GM12892 (cell line): ENCODE results near the gene ZNRF1.

ENCODE experiments used
- POLR2A ChIP-seq: IDR thresholded peaks from 2 replicates; pipeline ENCODE4 v1.6.1; 2011; ENCODE audit warnings: low read depth, low read length, control low read depth
- POLR2AphosphoS5 ChIP-seq: IDR thresholded peaks from 2 replicates; pipeline ENCODE4 v1.6.1; 2011; ENCODE audit warnings: low read depth, low read length, control low read depth
- TAF1 ChIP-seq: IDR thresholded peaks from 2 replicates; pipeline ENCODE4 v1.6.1; 2011; ENCODE audit warnings: low read depth, mild to moderate bottlenecking, control low read depth, low read length, borderline replicate concordance

DNA sequence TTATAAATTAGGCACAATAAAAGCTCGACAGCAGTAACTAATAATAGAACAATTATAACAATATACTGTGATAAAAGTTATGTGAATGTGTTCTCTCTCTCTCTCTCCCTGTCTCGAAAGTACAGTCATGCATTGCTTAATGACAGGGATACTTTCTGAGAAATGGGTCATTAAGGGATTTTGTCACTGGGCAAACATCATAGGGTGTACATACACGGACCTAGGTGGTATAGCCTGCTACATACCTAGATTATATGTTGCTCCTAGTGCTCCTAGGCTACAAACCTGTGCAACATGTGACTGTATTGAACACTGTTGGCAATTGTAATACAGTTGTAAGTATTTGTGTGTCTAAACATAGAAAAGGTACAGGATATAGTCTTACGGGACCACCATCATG is 6.9 kb downstream of the ZNRF1 start:
- TF ChIP-seq POLR2AphosphoS5: no peak
- TF ChIP-seq TAF1: no peak
- TF ChIP-seq POLR2A: no peak
